Measurements from ENCODE around the gene ACTN4. TPM values are rescaled to one million over a fixed set of nuclear protein-coding genes. Genes with fewer than 3 reads are reported as not detected.
A peak's percentile ranks its signal among the peaks of the same experiment; 100 is the strongest.

The ACTN4 gene
- total RNA-seq, 1 donor from 2014 or later = 975 TPM

GRCh38 chr19:38699647-38700349, 52.3 kb downstream of the ACTN4 start:
- Mint-ChIP-seq H3K36me3 (ENCODE audit: unreplicated experiment) (no peaks in the 10 kb centered on the region), H3K27me3 (ENCODE audit: unreplicated experiment) (peaks cover 13% of the 10 kb centered on the region), H3K27ac (ENCODE audit: unreplicated experiment) (peak overlapping the region; percentile 66), H3K4me1 (ENCODE audit: low read depth, unreplicated experiment) (peaks cover 50% of the 10 kb centered on the region), H3K4me3 (ENCODE audit: unreplicated experiment) (peak overlapping the region; percentile 23), H3K9me3 (ENCODE audit: unreplicated experiment) (peaks cover 26% of the 10 kb centered on the region)
- TF ChIP-seq, protein P1, sequence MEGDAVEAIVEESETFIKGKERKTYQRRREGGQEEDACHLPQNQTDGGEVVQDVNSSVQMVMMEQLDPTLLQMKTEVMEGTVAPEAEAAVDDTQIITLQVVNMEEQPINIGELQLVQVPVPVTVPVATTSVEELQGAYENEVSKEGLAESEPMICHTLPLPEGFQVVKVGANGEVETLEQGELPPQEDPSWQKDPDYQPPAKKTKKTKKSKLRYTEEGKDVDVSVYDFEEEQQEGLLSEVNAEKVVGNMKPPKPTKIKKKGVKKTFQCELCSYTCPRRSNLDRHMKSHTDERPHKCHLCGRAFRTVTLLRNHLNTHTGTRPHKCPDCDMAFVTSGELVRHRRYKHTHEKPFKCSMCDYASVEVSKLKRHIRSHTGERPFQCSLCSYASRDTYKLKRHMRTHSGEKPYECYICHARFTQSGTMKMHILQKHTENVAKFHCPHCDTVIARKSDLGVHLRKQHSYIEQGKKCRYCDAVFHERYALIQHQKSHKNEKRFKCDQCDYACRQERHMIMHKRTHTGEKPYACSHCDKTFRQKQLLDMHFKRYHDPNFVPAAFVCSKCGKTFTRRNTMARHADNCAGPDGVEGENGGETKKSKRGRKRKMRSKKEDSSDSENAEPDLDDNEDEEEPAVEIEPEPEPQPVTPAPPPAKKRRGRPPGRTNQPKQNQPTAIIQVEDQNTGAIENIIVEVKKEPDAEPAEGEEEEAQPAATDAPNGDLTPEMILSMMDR (IDR thresholded peaks at IDR 0.05; ENCODE audit: partially characterized antibody, unreplicated experiment) = no peak
- DNase-seq = no peak

- H3K4me3 Mint-ChIP-seq (ENCODE audit: unreplicated experiment) = no peak overlapping the region
- peaks cover 26% of the 10 kb centered on the region for H3K9me3 Mint-ChIP-seq (ENCODE audit: unreplicated experiment)
- TF ChIP-seq, protein P1 (IDR thresholded peaks at IDR 0.05; ENCODE audit: partially characterized antibody, unreplicated experiment) = no peak
- H3K36me3 Mint-ChIP-seq (ENCODE audit: unreplicated experiment) = no peaks in the 10 kb centered on the region
- H3K4me1 Mint-ChIP-seq (ENCODE audit: low read depth, unreplicated experiment) = peaks cover 45% of the 10 kb centered on the region
- H3K27ac Mint-ChIP-seq (ENCODE audit: unreplicated experiment) = peak overlapping the region; percentile 59
- no peak for DNase-seq
- H3K27me3 Mint-ChIP-seq (ENCODE audit: unreplicated experiment) = peaks cover 13% of the 10 kb centered on the region
Observed at GRCh38 chr19:38700350-38700901, 53.0 kb downstream of the ACTN4 start.

GRCh38 chr19:38700902-38701454, 53.5 kb downstream of the ACTN4 start:
- Mint-ChIP-seq H3K36me3 (ENCODE audit: unreplicated experiment) (no peaks in the 10 kb centered on the region), H3K4me3 (ENCODE audit: unreplicated experiment) (no peak overlapping the region), H3K9me3 (ENCODE audit: unreplicated experiment) (peaks cover 28% of the 10 kb centered on the region), H3K4me1 (ENCODE audit: low read depth, unreplicated experiment) (peaks cover 43% of the 10 kb centered on the region), H3K27me3 (ENCODE audit: unreplicated experiment) (peaks cover 17% of the 10 kb centered on the region), H3K27ac (ENCODE audit: unreplicated experiment) (peak overlapping the region; percentile 40)
- TF ChIP-seq, protein P1 (IDR thresholded peaks at IDR 0.05; ENCODE audit: partially characterized antibody, unreplicated experiment) = no peak
- DNase-seq = no peak

DNA sequence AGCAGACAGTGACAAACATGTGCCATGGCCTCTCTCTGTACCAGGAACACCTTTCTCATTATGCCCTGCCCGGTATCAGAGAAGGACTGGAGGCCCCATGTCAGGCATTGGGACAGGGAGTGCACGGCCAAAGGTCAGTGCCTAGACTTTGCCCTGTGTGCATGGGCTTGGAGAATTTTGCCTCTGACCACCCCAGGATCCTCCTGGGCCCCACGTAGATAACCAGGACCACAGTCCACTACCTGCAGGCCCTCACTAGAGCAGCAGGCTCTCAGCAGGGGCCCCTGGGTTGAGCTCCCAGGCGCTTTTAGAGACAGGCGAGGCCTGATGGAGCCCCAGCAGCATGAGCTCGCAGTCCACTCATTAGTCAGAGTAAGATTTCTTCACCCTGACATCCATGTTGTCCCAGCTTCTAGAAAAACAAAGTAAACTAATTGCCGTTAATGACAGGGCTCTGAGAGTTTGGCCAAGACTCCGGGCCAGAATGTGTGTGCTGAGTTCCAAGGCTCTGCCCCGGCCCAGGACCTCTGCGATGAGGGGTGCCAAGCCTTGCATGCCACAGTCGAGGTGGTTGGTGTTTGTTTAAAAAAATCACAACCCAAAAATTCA, 54.1 kb downstream of the ACTN4 start:
- TF ChIP-seq, protein P1 (IDR thresholded peaks at IDR 0.05; ENCODE audit: partially characterized antibody, unreplicated experiment) = no peak
- DNase-seq = no peak
- Mint-ChIP-seq H3K36me3 (ENCODE audit: unreplicated experiment) (no peaks in the 10 kb centered on the region), H3K4me1 (ENCODE audit: low read depth, unreplicated experiment) (peaks cover 37% of the 10 kb centered on the region), H3K27ac (ENCODE audit: unreplicated experiment) (peak overlapping the region; percentile 52), H3K4me3 (ENCODE audit: unreplicated experiment) (no peak overlapping the region), H3K9me3 (ENCODE audit: unreplicated experiment) (peaks cover 31% of the 10 kb centered on the region), H3K27me3 (ENCODE audit: unreplicated experiment) (peaks cover 17% of the 10 kb centered on the region)
